HG03342 (cell line): Measurements from ENCODE around the gene GNRHR.
A peak's percentile ranks its signal among the peaks of the same experiment; 100 is the strongest.

Source experiments
- ATAC-seq: cut with Tn5 transposase; IDR thresholded peaks from one replicate; pipeline ENCODE4 v1.9.1; 2021; ENCODE audit warnings: mild to moderate bottlenecking, moderate library complexity; ENCODE audit not compliant: unreplicated experiment

Gene GNRHR

DNA sequence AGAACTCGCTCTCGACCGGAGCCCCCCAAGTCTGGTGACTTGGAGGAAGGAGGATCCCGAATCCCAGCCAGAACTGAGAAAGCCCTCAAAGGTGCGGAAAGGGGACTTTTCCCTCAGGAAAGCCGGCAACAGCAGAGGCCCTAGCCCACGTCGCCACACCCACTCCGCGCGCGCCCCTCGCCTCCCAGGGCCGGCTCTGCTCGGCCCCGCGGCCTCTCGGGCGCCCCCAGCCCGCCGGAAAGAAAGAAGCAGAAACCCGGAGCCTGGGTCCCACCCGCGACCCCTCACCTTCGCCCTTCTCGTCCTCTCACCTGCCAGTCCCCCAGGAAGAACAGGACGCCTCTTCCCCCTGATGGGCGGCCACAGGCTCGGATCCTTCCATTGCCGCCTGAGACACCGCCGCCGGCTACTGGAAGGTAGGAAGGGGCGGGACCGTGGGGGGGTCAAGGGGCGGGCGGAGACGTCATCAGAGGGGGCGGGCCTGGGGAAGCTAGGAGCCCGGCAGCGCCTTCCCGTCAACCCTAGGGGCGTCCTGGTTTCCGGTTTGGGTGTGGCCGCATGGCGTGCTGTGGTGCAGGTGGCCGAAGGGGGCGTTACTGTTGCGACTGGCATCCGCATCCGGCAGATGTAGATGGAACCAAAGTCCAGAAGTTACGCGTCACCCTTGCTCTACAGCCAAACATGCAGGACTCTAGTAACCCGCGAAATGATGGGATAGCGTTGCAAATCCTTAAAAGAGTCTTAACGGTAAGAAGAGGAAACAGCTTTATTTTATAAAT, 53.3 kb downstream of the GNRHR start, which contains the start of gene UBA6:
UBA6 (minus strand) TSS at position 418 of the 779 bp plus-strand sequence; CDS start at position 382, 36 bp downstream.
- peak; percentile 98 for ATAC-seq

DNA sequence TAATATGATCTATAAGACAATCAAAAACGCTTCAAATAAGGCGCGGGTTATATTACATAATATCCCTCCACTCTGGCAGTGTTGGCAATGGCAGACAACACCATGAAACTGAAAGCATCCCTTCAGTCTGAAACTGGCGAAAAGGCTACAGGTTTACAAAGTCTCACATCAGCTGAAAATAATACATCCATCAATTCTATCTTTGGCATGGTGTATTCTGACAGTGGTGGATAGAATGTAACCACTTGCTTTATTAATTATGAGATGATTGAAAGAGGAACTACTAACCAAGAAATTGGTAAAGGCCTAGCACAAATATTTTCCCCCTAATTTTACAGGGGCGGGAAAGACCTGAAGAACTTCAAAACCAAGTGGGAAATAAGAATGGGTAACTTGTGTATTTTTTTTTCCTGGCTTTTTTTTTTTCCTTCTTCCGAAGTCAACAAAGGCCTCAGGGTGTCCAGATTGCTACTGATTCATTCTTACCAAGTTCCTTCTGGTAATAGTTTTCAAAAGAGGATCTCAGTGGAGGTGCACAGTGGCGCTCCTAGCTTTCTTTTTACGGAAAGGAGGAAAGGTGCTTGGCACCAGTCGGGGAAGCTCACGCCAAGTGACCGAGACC, 54.0 kb downstream of the GNRHR start:
- peak; percentile 31 for ATAC-seq

DNA sequence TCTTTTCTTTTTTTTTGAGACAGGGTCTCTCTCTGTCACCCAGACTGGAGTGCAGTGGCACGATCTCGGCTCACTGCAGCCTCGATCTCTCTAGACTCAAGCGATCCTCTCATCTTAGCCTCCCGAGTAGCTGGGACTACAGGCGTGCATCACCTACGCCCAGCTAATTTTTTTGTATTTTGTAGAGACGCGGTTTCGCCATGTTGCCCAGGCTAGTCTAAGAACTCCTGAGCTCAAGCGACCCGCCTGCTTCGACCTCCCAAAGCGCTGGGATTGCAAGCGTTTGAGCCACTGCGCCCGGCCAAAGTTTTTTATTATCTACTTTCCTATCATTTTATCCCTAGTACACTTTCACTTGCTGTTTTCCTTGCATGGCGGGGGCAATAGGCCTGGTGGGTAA, 54.6 kb downstream of the GNRHR start:
- ATAC-seq = no peak

DNA sequence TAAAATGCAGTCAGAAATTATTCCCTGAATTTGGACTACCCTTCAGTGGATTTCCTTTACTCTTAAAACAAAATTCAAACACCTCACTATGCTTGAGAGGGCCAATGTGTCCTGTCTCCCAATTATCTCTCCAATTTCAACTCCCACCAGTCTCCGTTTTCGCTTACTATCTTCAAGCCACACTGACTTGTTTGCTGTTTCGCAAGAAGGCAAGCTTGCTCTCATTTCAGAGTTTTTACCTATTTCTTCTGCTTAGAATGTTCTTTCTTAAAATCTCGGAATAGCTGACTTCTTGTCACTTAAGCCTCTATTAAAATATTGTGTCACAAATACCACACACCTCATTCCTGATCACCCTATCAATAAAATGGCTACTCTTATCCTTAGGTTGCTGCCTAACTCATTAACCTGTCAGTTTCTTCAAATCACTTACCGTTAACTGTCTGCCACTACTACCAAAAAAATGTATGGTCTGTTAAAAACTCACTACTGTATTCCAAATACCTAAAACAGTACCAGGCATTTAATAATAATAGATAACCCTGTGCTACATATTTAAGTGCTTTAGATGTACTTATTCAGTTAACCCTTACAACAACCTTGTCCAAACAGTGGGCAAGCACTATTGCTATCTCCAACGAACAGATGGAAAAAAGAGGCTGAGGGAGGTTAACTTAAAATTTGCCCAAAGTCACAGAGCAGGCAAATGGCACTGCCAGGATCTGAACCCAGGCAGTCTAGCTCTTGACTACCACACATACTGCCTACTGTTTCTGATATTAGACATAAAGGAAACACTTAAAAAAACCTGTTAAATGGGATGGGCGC, 56.1 kb downstream of the GNRHR start:
- ATAC-seq = no peak

DNA sequence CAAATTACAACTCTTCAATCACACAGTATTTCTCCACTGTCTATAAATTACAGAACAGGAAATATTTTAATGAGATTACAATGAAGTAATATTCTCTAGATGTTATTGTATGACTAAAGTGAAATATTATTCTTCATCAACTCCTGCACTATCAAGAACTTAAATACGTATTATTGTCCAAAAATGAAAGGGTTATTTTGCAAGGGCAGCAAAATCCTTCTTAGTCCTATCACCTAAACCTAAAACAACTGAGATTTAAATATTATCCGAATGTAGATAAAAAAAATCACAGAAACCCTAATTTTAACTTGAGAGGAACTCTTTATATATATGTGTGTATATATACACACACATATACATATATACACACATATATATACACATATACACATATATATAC, 58.1 kb downstream of the GNRHR start:
- no peak for ATAC-seq

DNA sequence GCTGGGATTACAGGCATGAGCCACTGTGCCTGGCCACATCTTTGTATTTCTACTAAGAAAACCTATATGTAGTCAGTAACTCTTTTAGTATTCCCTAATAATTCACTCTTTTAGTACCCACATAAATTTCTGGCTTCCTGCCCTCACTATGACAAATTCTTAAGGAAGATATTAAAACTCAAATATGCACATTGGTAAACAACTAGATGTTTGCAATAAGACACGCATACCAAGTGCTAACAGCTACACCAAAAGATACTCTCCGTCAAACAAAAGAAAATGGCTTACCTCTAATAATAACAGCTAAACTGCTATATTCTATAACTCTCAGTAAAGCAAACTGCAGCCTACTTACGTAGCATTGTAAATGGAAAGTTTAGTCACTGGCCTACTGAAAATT, 59.5 kb downstream of the GNRHR start:
- no peak for ATAC-seq

DNA sequence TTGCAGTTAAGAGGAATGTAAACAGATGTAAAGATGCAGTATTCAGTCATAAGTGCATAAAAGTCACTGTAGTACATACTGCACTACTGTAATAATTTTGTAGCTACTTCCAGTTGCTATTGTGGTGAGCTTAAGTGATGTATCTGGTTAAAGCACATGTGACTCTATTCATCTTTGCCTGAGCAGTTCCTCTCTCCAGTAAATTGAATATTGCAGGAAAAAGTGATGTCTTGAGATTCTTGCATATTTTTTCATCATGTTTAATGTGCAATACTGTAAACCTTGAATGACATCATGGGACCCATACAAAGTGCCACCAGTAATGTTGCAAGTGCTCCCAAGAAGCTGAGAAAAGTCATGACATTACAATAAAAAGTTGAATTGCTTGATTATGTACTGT, 62.9 kb downstream of the GNRHR start:
- no peak for ATAC-seq
